Measurements from ENCODE around the gene HSPB8.
"Not testable (repeated sequence)": the region's sequence is repeated elsewhere in the genome, so short reads cannot be mapped to it uniquely, and the experiment has no call there.

Gene HSPB8

GRCh38 chr12:119207063-119207560 is 28.4 kb downstream of the HSPB8 start:
- DNase-seq: no peak

- DNase-seq: no peak
Measured at GRCh38 chr12:119208626-119209061, 29.9 kb downstream of the HSPB8 start.

- no peak for DNase-seq
Measured at GRCh38 chr12:119211884-119212283, 33.2 kb downstream of the HSPB8 start.

- DNase-seq: no peak
Measured at GRCh38 chr12:119216084-119216483, 37.4 kb downstream of the HSPB8 start.

- DNase-seq: not testable (repeated sequence)
Measured at GRCh38 chr12:119218875-119219274, 40.1 kb downstream of the HSPB8 start.

GRCh38 chr12:119222222-119222951 is 43.7 kb downstream of the HSPB8 start:
- no peak for DNase-seq

- DNase-seq: no peak
Measured at GRCh38 chr12:119225454-119225853, 46.7 kb downstream of the HSPB8 start.

GRCh38 chr12:119227292-119227691 is 48.6 kb downstream of the HSPB8 start:
- no peak for DNase-seq

GRCh38 chr12:119229205-119229604 is 50.5 kb downstream of the HSPB8 start:
- no peak for DNase-seq

- no peak for DNase-seq
Measured at GRCh38 chr12:119229837-119230236, 51.1 kb downstream of the HSPB8 start.

GRCh38 chr12:119230807-119231206 is 52.1 kb downstream of the HSPB8 start:
- DNase-seq: no peak

GRCh38 chr12:119231774-119232173 is 53.0 kb downstream of the HSPB8 start:
- DNase-seq: no peak

GRCh38 chr12:119235197-119235751 is 56.5 kb downstream of the HSPB8 start:
- DNase-seq: no peak

GRCh38 chr12:119236372-119236771 is 57.6 kb downstream of the HSPB8 start:
- no peak for DNase-seq

- no peak for DNase-seq
Measured at GRCh38 chr12:119239040-119239439, 60.3 kb downstream of the HSPB8 start.

- no peak for DNase-seq
Measured at GRCh38 chr12:119241049-119241448, 62.3 kb downstream of the HSPB8 start.

- DNase-seq: no peak
Measured at GRCh38 chr12:119241580-119242169, 62.9 kb downstream of the HSPB8 start.

Measured in activated gamma-delta T cell treated with Interleukin-2 at 50 U/mL for 16 hours (primary cell).